ENCODE results near the gene RAB22A.
"Not testable (repeated sequence)": the region's sequence is repeated elsewhere in the genome, so short reads cannot be mapped to it uniquely, and the experiment has no call there.

RAB22A gene

DNA sequence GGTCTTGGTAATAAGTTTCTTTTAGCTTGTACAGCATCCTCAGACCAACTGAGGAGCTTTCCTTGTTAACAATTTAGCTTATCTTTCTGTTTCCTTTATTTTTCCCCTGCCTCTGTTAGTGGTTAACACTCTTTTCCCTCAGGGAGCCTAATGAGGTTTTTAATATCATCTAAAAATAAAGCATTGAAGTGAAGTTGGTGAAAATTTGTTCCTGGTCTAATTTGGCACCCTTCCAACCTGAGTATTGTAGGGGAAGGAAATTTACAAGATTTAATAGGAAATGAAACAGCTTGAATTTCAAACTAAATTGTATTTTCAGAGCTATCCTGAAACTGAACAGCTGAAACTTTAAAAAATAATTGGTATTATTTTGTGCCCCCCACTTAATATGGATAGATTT, 51.4 kb downstream of the RAB22A start:
- DNase-seq (ENCODE audit: low read depth, low spot score): no peak
- CTCF ChIA-PET: interaction anchor here (0.9 to 2.0 kb wide), 7 partner anchors 10 to 124 kb away, joined by 3 to 6 read pairs (median 3); no protein-coding TSS in a partner anchor
- TF ChIP-seq, protein P1, sequence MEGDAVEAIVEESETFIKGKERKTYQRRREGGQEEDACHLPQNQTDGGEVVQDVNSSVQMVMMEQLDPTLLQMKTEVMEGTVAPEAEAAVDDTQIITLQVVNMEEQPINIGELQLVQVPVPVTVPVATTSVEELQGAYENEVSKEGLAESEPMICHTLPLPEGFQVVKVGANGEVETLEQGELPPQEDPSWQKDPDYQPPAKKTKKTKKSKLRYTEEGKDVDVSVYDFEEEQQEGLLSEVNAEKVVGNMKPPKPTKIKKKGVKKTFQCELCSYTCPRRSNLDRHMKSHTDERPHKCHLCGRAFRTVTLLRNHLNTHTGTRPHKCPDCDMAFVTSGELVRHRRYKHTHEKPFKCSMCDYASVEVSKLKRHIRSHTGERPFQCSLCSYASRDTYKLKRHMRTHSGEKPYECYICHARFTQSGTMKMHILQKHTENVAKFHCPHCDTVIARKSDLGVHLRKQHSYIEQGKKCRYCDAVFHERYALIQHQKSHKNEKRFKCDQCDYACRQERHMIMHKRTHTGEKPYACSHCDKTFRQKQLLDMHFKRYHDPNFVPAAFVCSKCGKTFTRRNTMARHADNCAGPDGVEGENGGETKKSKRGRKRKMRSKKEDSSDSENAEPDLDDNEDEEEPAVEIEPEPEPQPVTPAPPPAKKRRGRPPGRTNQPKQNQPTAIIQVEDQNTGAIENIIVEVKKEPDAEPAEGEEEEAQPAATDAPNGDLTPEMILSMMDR (IDR thresholded peaks at IDR 0.05; ENCODE audit: insufficient read depth, low read length, missing control alignments): no peak
- H3K4me3 ChIP-seq (ENCODE audit: low read depth, low read length): no peak overlapping the region
- POLR2A ChIA-PET: no interaction called here

DNA sequence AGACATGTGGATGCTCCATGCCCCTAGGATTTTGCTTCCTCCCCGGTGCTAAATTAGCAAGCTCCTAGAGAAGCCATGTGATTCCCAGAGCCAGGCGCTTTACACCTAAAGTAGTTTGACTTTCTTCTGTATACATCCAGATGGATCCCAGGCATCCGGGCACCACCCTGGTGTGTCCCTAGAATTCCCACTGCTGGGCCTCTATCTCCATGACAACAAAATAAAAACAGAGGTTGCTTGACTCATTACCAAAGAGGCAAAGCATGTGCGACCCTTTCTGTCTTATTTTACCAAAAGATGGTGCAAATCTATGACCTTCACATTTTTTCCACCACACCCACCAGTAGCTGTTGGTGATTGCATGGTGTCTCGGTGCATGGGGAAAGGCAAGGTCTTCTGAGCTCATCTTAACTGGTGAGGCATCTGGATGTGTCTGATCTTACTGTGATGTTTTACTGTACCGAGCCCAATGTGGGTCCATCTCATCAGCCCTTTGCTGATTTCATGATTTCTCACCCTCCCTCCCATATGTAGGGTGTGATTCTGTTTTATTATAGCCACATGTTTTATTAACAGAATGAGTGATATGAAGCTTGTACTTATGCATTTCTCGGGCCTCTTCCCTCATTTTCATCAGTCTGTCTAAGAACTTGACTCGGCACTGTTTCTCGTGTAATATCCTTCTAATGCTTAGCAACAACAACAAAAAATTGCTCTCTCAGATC, 52.1 kb downstream of the RAB22A start:
- TF ChIP-seq, protein P1 (IDR thresholded peaks at IDR 0.05; ENCODE audit: insufficient read depth, low read length, missing control alignments): no peak
- H3K4me3 ChIP-seq (ENCODE audit: low read depth, low read length): no peak overlapping the region
- CTCF ChIA-PET: interaction anchor here (1.2 to 2.0 kb wide), 4 partner anchors 11 to 86 kb away, joined by 3 to 6 read pairs (median 4); no protein-coding TSS in a partner anchor
- POLR2A ChIA-PET: no interaction called here
- DNase-seq (ENCODE audit: low read depth, low spot score): no peak

DNA sequence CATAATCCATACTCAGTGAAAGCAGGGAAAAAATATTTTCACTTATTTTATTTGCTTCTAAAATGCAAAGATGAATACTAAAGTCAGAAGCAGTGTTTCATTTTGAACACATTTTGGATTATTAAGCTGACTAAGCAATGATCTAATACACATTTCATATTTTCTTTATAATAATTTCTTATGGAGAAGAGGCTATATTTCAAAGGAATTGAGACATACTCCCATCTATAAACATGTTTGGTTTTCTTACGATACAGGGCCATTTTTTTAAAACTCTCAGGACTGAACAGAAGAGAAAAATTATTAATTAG, 52.6 kb downstream of the RAB22A start:
- POLR2A ChIA-PET: no interaction called here
- TF ChIP-seq, protein P1 (IDR thresholded peaks at IDR 0.05; ENCODE audit: insufficient read depth, low read length, missing control alignments): no peak
- no peak overlapping the region for H3K4me3 ChIP-seq (ENCODE audit: low read depth, low read length)
- CTCF ChIA-PET: interaction anchor here (2.0 to 2.3 kb wide), 3 partner anchors 8 to 85 kb away, joined by 5 to 6 read pairs (median 6); no protein-coding TSS in a partner anchor
- no peak for DNase-seq (ENCODE audit: low read depth, low spot score)

DNA sequence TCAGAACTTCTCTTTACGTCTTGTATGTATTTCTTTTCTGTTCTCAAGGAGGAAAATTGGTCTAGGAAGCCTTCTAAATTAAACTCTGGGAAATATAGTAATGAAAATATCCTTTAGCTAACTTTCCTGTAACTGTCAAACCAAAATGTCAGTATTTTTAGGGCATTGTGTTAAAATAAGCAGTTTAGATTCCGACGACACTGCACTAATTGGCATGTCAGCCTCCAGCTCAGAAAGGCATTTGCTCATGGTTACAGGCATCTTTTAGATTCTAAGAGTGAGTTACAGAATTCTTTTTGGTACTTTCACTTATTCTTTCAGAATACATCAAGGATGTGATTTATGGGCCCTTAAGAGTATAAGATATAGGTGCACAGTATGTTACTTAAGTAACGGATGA, 53.5 kb downstream of the RAB22A start:
- POLR2A ChIA-PET: no interaction called here
- TF ChIP-seq, protein P1 (IDR thresholded peaks at IDR 0.05; ENCODE audit: insufficient read depth, low read length, missing control alignments): no peak
- CTCF ChIA-PET: interaction anchor here (1.4 to 2.3 kb wide), 2 partner anchors 8 to 126 kb away, joined by 4 to 5 read pairs; no protein-coding TSS in a partner anchor
- no peak overlapping the region for H3K4me3 ChIP-seq (ENCODE audit: low read depth, low read length)
- DNase-seq (ENCODE audit: low read depth, low spot score): no peak

DNA sequence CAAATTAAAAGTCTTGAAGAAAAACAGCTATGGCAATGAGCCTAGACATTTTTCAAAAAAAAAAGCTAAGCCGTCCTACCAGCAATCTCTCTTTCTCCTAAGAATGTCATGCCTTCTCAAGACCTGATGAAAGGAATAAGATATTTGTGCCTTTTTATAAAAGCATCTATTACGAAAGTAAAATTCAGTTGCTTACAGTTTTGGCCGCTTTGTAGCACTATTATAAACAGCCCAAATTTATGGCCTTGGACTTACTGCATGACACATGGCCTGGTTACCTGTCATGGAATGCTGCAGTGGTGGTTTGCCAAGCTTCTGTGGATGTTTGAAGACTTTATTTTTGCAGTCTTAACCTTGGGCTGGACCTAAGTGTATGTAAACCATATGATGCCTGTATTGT, 57.4 kb downstream of the RAB22A start:
- CTCF ChIA-PET: interaction anchor here (1.2 kb wide), 1 partner anchor 11 kb away, joined by 3 read pairs; no protein-coding TSS in a partner anchor
- POLR2A ChIA-PET: no interaction called here
- no peak overlapping the region for H3K4me3 ChIP-seq (ENCODE audit: low read depth, low read length)
- TF ChIP-seq, protein P1 (IDR thresholded peaks at IDR 0.05; ENCODE audit: insufficient read depth, low read length, missing control alignments): no peak
- DNase-seq (ENCODE audit: low read depth, low spot score): no peak

DNA sequence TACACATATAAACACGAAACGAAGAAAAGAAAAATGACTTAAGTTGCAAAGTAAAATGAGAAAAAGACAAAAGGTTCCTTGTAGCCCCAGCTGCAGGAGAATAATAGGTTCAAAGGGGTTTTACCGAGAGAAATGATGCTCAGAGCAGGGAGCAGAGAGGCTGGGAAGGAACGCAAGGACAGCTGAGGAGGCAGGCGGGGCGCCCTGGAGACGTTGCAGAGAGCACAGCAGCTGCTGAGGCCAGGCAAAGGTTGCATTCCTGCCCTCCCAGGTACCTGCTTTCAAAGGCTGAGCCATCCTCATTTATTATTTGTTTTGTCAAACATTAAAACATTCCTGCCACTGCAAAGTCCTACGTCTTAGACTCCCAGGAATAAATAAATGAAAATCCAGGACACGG, 63.3 kb downstream of the RAB22A start:
- H3K4me3 ChIP-seq (ENCODE audit: low read depth, low read length): no peak overlapping the region
- TF ChIP-seq, protein P1 (IDR thresholded peaks at IDR 0.05; ENCODE audit: insufficient read depth, low read length, missing control alignments): no peak
- ChIA-PET POLR2A (no interaction called here), CTCF (interaction anchor here (1.3 kb wide), 1 partner anchor 11 kb away, joined by 6 read pairs; no protein-coding TSS in a partner anchor)
- no peak for DNase-seq (ENCODE audit: low read depth, low spot score)

DNA sequence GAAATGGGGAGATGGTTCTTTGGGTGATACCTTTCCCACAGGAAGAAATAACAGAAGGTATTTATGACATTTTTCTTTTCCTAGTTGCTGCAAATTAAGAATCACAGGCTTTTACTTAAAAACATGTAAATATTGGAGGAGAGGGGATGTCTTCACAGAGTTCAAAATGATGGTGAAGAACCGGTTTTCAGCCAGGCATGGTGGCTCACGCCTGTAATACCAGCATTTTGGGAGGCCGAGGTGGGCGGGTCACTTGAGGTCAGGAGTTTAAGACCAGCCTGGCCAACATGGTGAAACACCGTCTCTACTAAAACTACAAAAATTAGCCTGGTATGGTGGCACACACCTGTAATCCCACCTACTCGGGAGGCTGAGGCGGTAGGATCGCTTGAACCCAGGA, 63.8 kb downstream of the RAB22A start:
- CTCF ChIA-PET: interaction anchor here (1.3 kb wide), 1 partner anchor 12 kb away, joined by 6 read pairs; no protein-coding TSS in a partner anchor
- H3K4me3 ChIP-seq (ENCODE audit: low read depth, low read length); POLR2A ChIA-PET; DNase-seq (ENCODE audit: low read depth, low spot score): not testable (repeated sequence)
